HG03575 (cell line): Measurements from ENCODE around the gene SNX4.
"Not testable (repeated sequence)": the region's sequence is repeated elsewhere in the genome, so short reads cannot be mapped to it uniquely, and the experiment has no call there.

Experiments used
- ATAC-seq: cut with Tn5 transposase; IDR thresholded peaks from one replicate; pipeline ENCODE4 v1.9.1; 2021; ENCODE audit not compliant: unreplicated experiment, insufficient number of reproducible peaks, low FRiP score; ENCODE audit errors: extremely low read depth

The SNX4 gene

DNA sequence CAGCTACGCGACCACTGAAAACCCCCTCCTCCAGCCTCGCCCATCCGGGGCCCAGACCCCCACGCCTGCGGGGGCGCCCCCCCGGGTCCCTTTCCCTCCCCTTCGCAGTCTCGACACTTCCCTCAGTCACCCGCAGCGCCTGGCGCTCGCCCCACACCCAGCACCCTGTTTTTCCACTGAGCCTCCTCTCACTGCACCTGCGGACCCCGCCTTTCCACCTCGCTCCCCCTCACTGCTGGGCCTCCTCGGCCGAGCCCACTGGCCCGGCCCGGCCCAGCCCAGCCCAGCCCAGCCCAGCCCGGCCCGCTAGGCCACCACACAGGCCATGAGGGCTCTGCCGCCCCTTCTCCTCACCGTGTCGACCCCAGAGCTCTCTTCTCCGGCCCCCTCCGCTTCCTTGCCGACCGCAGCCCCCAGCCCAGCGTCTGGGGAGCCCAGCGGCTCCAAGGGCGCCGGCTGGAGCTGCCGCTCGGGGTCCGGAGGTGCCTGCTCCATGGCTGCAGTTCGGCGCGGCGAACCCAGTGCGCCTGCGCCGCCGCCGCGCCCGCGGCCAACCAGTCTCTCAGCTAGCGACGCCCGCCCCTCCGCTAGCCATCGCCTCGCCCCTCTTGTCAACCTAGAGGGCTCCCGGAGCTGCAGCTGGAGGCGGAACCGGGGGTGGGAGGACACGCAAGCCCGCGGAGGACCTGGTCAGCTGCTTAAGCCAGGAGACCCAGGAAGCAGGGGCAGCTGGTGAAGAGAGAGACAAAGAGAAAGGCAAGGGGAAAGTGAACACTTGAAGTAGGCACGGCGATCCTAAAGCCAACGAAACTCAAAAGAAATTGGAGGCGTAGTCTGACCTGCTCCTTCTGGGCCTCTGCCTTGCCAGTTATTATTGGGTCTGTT is at the start of gene SNX4:
SNX4 (minus strand) TSS at position 525 of the 885 bp plus-strand sequence; CDS start at position 495, 30 bp downstream.
- peak; percentile 41 for ATAC-seq

DNA sequence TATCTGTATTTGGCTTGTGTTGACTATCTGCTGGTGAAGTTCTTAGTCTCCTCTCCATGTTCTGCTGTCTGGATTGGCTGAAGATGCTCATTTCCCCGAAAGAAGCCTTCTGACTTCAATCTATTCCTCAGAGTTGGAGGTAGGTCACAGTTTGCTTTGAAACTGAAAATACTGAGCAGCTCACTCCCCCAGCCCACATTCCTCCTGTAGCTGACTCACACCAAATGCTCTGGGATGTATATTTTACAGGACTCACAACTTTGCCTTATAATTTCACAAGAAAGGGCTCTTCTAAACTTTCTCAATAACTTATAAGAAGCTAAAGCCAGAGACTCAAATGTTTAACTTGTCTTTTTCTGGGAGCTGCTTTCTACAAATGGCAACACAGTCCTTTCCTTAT is 36.3 kb upstream of the SNX4 start:
- no peak for ATAC-seq

DNA sequence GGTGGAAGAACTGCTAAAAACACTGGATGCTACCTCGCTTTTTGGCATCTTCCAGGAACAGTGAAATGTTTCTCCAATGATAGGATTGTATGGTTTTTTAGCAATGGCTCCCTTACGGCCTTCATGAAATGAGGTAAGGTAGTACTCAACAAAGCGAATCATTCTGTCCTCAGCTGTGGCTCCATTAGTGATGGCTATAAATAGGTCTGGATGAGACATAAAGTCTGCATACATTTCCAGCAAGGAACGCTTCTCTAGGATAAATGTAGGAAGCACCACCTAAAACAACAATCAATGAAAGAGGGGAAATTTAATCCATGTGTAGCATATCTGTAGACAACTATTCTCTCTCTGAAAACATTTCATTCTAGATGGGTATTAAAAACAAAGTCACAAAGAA is 32.4 kb upstream of the SNX4 start:
- no peak for ATAC-seq

DNA sequence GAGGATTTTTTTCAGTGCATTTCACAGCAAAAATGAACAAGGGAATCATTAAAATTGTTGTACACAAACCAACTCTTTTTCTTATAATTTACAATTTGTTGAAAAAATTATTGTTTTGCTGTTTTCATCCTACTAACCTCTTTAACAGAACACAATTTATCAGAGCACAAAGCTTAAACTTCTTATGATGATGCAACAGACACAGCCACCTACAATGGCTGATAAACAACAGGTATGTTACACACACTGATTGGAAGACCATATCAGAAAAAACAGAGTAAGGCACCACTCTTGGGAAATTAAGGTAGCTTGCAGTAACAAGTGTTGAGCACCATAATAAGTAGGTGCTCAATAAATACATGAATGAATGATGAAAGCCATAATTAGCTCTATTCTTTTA is 8.9 kb upstream of the SNX4 start:
- no peak for ATAC-seq

DNA sequence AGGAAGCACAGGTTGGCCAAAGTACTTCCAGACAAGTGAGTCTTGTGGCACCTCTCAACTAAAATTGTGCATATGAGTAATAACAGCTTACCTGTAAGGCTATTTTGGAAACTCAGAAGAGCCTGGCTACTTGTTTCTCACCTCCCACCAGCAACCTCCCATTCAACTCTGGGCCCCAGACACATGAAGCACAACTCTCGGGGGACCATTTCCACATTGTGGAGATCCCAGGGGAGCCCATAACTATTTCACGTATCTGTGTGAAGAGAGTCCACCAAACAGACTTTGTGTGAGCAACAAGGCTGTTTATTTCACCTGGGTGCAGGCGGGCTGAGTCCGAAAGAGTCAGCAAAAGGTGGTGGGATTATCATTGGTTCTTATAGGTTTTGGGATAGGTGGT is 5.2 kb upstream of the SNX4 start:
- no peak for ATAC-seq

DNA sequence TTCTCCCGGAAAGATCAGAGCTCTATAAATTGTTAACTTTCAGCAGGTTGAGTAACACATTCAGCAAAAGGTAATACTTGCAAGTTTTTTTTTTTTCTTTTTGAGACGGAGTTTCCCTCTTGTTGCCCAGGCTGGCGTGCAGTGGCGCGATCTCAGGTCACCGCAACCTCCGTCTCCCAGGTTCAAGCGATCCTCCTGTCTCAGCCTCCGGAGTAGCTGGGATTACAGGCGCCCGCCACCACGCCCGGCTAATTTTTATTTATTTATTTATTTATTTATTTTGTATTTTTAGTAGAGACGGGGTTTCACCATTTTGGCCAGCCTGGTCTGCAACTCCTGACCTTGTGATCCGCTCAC is 539 bp upstream of the SNX4 start:
- not testable (repeated sequence) for ATAC-seq

DNA sequence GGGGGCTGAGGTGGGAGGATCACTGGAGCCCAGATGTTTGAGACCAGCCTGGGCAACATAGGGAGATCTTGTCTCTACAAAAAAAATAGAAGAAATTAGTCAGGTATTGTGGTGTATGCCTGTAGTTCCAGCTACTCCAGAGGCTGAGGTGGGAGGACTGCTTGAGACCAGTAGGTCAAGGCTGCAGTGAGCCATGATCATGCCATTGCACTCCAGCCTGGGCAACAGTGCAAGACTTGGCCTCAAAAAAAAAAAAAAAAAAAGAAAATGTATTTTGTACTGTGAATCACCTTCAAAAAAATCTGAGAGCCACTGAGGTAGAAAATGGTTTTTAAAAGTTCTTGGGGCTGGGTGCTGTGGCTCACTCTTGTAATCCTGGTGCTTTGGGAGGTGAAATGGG is 4.6 kb downstream of the SNX4 start:
- no peak for ATAC-seq

DNA sequence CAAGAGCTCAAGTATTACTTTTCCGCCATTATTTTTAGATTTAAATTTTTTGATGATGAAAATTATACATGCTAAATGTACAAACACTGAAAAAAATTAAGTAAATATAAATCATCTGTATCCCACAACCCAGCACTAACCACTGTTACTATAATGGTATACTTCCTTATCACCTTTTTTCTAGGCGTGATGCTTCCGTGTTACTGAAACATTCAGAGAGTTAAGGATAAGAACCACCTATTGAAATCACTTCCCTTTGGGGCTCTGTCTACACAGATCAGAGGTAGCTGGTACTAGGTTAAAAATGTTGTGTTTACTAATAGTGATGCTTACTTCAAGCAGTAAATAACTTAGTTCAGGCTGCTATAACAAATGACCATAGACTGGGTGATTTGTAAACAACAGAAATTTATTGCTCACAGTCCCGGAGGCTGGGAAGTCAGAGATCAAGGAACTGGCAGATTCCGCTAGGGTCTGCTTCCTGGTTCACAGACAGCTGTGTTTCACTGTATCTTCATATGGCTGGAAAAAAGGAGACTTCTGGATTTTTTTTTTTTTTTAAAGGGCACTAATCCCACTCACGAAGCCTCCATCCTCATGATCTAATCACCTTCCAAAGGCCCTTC is 6.4 kb downstream of the SNX4 start:
- ATAC-seq: no peak

DNA sequence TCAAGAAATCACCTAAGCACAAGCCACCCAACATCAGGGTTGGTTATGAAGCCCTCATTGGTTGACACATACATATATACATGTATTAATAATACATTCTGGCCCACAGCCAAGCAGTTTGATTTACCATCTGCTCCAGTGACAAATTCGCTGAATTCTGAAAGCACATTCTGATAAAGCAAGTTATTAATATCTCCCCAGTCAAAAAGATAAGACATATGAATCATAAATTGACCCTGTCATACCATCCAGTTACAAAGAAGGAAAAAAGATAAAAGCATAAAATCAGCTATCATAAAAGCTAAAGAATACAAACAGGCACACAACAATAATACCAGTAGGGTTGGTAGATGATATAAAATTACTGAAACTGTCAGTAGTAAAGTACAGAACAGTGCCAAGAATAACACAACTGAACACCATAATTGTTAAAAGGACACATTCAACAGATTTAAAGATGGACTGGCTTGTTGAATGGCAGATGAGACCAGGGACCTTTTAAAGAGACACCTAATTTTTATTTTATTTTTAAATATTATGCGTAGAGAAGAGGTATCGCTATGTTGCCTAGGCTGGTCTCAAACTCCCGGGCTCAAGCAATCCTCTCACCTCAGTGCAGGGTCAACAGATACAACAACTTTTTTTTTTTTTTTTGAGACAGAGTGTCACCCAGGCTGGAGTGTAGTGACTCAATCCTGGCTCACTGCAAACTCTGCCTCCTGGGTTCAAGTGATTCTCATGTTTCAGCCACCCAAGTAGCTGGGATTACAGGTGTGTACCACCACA is 7.7 kb downstream of the SNX4 start:
- no peak for ATAC-seq

DNA sequence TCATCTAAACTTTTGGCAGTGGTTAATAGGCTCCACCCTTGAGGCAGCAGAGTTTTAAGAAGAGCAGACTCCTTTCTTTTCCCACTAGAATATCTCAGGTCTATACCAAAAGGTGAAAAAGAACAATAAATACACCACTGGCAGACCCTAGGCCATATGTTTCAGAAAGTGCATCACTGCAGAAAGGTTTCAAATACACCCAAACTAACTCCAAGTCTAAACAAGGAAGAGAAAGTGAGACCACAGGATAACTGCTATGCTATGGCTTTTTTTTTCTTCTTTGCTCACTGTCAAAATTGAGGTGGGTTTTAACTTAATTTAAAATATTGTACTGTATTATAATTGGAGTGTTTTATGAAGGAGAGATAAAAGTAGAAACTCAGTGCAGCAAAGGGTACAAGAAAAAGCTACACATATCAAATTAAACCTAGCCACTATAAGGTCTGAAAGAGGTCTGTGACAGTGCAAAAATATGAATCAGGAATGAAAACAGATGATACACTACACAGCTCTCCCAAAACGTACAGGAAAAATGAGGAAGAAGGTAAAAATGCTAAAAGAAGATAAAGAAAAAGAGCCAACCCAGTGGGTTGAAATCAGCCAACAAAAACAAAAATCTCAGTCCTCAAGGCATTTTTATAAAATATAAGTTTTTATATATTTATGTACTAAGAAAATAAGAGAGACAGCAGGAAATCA is 8.4 kb downstream of the SNX4 start:
- ATAC-seq: no peak

DNA sequence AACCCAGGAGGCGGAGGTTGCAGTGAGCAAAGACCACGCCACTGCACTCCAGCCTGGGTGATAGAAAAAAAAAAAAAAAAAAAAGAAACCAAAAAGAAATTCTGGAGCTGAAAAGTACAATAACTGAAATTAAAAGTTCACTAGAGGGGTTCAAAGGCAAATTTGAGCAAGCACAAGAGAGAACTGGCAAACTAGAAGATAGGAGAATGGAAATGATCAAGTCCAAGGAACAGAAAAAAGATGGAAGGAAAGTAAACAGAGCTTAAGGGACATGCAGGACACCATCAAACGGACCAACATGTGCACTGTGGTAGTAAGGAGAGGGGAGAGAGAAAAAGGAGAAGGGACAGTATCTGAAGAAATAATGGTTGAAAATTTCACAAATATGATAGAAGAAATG is 12.9 kb downstream of the SNX4 start:
- ATAC-seq: no peak

DNA sequence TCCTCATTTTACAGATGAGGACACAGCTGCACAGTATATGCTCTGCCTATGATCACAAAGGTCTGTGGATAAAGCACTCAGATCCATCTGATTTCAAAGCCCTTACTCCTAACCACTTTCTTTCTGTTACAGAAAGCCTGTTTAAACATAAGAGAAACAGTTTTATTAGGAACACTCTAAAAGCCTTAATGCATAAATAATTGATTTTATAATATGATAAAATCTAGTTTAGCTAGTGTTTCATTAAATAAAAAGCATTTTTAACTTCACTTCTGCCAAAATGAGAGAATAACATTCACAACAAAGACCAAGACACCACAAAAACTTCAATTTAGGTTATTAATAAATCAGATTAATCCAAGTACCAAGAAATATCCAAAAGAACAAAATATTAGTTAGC is 21.4 kb downstream of the SNX4 start:
- no peak for ATAC-seq

DNA sequence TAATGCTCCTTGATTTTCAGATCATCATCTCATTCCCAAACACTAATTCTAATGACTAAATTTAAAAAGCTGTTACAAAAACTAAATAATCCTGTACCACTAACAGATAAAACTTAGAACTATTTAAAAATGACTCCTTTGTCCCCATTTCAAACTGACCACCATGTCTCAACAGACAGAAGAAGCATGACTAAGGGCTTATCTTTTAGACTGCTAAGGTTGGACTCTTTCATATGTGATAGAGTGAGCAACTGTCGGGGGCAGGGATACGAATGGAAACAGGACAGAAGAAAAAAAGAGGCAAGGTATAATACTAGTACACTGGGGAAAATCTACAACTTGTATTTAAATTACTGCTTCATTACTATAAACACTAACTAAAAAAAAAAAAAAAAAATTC is 23.3 kb downstream of the SNX4 start:
- ATAC-seq: no peak

DNA sequence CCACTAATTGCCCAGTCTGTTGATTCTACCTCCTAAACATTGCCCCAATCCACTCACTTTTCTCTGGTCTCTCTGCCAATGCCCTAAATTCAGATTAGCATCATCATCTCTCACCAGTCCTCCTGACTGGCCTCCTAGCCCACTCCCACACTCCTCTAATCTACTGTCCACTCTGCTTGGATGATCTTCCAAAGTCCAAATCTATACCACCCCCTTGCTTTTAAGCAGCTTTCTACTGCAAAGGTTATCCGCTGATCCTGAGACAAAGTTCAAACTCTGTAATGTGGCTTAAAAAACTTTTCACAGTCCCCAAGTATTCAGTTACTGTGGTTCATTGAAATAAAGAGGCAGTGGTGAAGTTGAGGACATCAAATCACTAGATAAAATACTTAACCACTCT is 37.6 kb downstream of the SNX4 start:
- no peak for ATAC-seq

DNA sequence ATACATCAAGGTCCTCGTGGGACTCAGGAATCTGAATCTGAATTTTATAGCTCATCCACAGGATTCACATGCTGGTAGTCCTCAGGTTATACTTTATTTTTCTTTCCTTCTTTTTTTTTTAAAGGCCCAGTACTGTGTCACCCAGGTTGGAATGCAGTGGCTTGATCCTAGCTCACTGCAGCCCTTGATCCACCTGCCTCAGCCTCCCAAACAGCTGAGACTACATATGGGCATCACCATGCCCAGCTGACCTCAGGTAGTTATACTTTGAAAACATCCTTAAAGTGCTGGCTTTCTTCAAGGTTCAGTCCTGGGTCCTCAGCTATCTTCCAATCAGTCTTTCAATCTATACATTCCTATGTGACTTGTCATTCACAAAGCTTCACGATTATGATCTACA is 38.2 kb downstream of the SNX4 start:
- ATAC-seq: no peak

DNA sequence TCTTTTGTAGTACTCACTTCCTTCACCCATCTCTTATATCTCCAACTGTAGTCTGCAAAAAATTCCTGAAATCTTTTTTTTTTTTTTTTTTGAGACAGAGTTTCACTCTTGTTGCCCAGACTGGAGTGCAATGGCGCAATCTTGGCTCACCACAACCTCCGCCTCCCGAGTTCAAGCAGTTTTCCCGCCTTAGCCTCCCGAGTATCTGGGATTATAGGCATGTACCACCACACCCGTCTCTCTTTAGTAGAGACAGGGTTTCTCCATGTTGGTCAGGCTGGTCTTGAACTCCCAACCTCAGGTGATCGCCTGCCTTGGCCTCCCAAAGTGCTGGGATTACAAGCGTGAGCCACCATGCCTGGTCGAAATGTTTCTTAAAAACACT is 38.6 kb downstream of the SNX4 start:
- ATAC-seq: not testable (repeated sequence)

DNA sequence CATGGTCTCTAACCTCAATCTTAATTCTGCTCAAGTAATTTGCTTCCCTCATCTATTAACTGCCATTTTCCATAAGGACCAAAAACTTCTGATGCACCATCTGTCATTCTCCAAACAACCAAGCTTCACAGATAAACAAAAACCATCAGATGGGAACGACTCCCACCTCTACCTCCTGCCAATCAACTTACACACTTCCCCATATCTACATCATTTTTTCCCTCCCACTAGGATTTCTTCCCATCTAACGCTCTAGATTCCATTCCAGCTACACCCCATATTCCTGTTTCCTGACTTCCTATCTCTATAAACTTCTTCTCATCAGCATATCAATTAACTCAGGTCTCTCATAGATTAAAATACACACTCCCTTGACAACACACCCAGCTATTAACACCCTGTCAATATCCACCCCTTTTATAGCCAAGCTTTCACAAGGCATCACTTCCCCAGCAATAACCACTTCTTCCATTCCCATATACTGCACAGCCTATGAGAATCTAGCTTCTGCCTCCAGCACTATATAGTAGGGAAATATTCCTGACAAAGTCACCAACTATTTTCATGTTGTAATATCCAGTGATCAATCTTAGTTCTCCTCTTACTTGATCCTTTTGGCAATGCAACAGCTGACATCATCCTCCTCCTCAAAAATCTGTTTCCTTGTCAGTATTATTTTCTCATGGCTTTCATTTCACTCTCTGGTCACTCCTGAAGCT is 39.2 kb downstream of the SNX4 start:
- ATAC-seq: no peak

DNA sequence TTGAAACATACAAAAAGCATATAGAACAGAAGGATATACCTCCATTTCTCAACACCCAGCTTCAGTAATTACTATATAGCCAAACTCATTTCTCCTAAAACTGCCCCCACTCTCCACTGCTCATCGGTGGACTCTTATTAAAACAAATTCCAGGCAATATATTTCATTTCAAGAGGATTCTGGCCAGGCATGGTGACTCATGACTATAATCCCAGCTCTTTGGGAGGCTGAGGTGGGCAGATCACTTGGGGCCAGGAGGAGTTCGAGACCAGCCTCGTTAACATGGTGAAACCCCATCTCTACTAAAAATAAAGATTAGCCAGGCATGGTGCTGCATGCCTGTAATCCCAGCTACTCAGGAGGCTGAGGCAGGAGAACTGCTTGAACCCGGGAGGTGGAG is 40.9 kb downstream of the SNX4 start:
- no peak for ATAC-seq

DNA sequence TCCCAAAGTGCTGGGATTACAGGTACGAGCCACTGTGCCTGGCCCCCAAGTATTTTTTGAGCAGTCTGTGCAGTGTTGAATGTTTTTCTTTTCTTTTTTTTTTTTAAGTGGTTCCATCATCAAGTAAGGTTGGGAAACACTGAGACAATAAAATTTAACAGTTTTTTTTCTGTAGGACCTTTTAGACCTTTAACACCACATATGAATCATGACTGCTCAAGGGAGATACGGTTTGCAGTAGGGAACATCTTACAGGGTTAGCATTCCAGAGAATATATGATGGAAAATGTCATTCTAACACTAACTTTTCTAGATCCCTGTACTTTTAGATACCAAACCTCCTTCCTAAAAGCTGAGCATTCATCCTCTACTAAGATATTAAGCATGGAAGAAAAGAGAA is 41.7 kb downstream of the SNX4 start:
- ATAC-seq: no peak
